B cell (primary cell): Measurements from ENCODE around the gene DNAL1. TPM values are rescaled to one million over a fixed set of nuclear protein-coding genes. Genes with fewer than 3 reads are reported as not detected.

Experiments used
- ATAC-seq: fragments of 200-7000 bp; cut with Tn5 transposase; one replicate; pipeline ENCODE4 v1.10.0; 2021; ENCODE audit warnings: low read depth, mild to moderate bottlenecking, moderate number of reproducible peaks, moderate library complexity
- CTCF ChIA-PET: fragments of 350-600 bp; sonication (Branson Sonifier 250); formaldehyde crosslinking; loops from one replicate; lab custom pipeline; 2021; ENCODE audit warnings: antibody characterized with exemption, inconsistent platforms; lab: Charles Lee
- POLR2A ChIA-PET: fragments of 350-600 bp; sonication (Branson Sonifier 250); formaldehyde crosslinking; loops from one replicate; lab custom pipeline; 2021; ENCODE audit warnings: antibody characterized with exemption; lab: Charles Lee
- DNase-seq: peaks from one replicate; pipeline ENCODE4 v3.0.0; 2013
- H2AFZ ChIP-seq: 2 replicates; pipeline ENCODE4 v1.6.1; 2012; ENCODE audit warnings: mild to moderate bottlenecking, low read depth, low read length; ENCODE audit not compliant: insufficient read depth, poor library complexity, severe bottlenecking
- H3K27ac ChIP-seq, 2 donors: 1 replicate in 1 of 2; 2 replicates in 1 of 2; pipeline ENCODE4 v1.5.1; 2012 to 2013; ENCODE audit warnings: low read length in 2 of 2, mild to moderate bottlenecking in 2 of 2, moderate library complexity in 1 of 2
- H3K27me3 ChIP-seq, 4 experiments: fragments of 200-600 bp in 1 of 4; sonication (generic) in 1 of 4; replicated peaks in 1 of 4; 1 replicate in 2 of 4; 2 replicates in 2 of 4; pipeline versions ENCODE4 v1.6.1 to v1.7.0; 2013 to 2016; ENCODE audit warnings: low read length in 3 of 4, mild to moderate bottlenecking in 2 of 4, mixed read lengths in 1 of 4, moderate library complexity in 1 of 4; ENCODE audit not compliant: insufficient read depth in 4 of 4, control insufficient read depth in 3 of 4; ENCODE audit errors: control extremely low read depth in 1 of 4
- H3K36me3 ChIP-seq, 2 experiments: replicated peaks in 1 of 2; 1 replicate in 1 of 2; 2 replicates in 1 of 2; pipeline versions ENCODE4 v1.6.1 to v1.7.1; 2013; ENCODE audit warnings: low read length in 1 of 2; ENCODE audit not compliant: insufficient read depth in 2 of 2, control insufficient read depth in 1 of 2; ENCODE audit errors: control extremely low read depth in 1 of 2, extremely low read depth in 1 of 2
- H3K4me1 ChIP-seq, 2 donors: fragments of 200-600 bp in 1 of 2; sonication (generic) in 1 of 2; 1 replicate in 1 of 2; 2 replicates in 1 of 2; pipeline versions ENCODE4 v1.5.1 to v1.6.1; 2013 to 2017; ENCODE audit warnings: low read length in 2 of 2; ENCODE audit not compliant: control insufficient read depth in 2 of 2, insufficient read depth in 2 of 2
- H3K4me2 ChIP-seq: replicated peaks from 2 replicates; pipeline ENCODE3; 2012; ENCODE audit warnings: mild to moderate bottlenecking, low read depth, low read length; ENCODE audit not compliant: poor library complexity, severe bottlenecking
- H3K4me3 ChIP-seq, 5 experiments: fragments of 200-600 bp in 1 of 5; sonication (generic) in 1 of 5; 1 replicate in 3 of 5; 2 replicates in 2 of 5; pipeline versions ENCODE4 v1.5.1 to v1.7.0; 2011 to 2016; ENCODE audit warnings: low read length in 4 of 5, mild to moderate bottlenecking in 4 of 5, low read depth in 2 of 5, control low read depth in 1 of 5, moderate library complexity in 1 of 5; ENCODE audit not compliant: insufficient read depth in 1 of 5; ENCODE audit errors: control extremely low read depth in 1 of 5, extremely low read depth in 1 of 5
- H3K79me2 ChIP-seq: fragments of 200-600 bp; sonication (generic); one replicate; pipeline ENCODE4 v1.6.0; 2016; ENCODE audit warnings: low read length; ENCODE audit not compliant: control insufficient read depth, insufficient read depth
- H3K9ac ChIP-seq: fragments of 200-600 bp; sonication (generic); 2 replicates; pipeline ENCODE4 v1.6.1; 2017; ENCODE audit warnings: mild to moderate bottlenecking, low read length, moderate library complexity
- H3K9me3 ChIP-seq, 3 donors: one replicate each; pipeline versions ENCODE4 v1.6.1 to v1.7.1; 2013; ENCODE audit warnings: low read length in 2 of 3; ENCODE audit not compliant: control insufficient read depth in 2 of 3, insufficient read depth in 1 of 3; ENCODE audit errors: control extremely low read depth in 1 of 3
- H4K20me1 ChIP-seq: 2 replicates; pipeline ENCODE4 v1.6.0; 2012; ENCODE audit warnings: mild to moderate bottlenecking, low read length; ENCODE audit not compliant: insufficient read depth, control insufficient read depth, poor library complexity, severe bottlenecking
- H3K27ac Mint-ChIP-seq: one replicate; pipeline ENCODE4 v1.8.0; 2021; ENCODE audit warnings: mixed read lengths
- H3K27me3 Mint-ChIP-seq: one replicate; pipeline ENCODE4 v1.8.0; 2021; ENCODE audit warnings: mixed read lengths
- H3K4me1 Mint-ChIP-seq: one replicate; pipeline ENCODE4 v1.8.0; 2021; ENCODE audit warnings: mixed read lengths
- H3K4me3 Mint-ChIP-seq: one replicate; pipeline ENCODE4 v1.8.0; 2021; ENCODE audit warnings: mixed read lengths
- H3K9me3 Mint-ChIP-seq: one replicate; pipeline ENCODE4 v1.8.0; 2022; ENCODE audit warnings: mixed read lengths; ENCODE audit not compliant: insufficient read depth
- EZH2 ChIP-seq: IDR thresholded peaks from 2 replicates; pipeline ENCODE4 v1.6.1; 2012; ENCODE audit warnings: borderline replicate concordance, low read depth, mild to moderate bottlenecking, moderate library complexity, low read length; ENCODE audit not compliant: insufficient read depth, poor library complexity, severe bottlenecking
- WGBS: methylation state at CpG from one replicate; pipeline ENCODE4 v1.1.5; 2013; ENCODE audit warnings: missing lambda C conversion rate; ENCODE audit not compliant: insufficient coverage; 5-methylcytosine and 5-hydroxymethylcytosine counted together
- intact Hi-C: fragments of 100-400 bp; cut with micrococcal nuclease; formaldehyde crosslinking; loops from one replicate; pipeline ENCODE4 v1.10.0; 2022
- polyA plus RNA-seq: library from polyadenylated mRNA; depleted of rRNA; stranded (reverse); fragments of >200 nt; gene quantifications from 2 replicates; pipeline ENCODE4 v1.2.3, GENCODE V29; 2012
- total RNA-seq, 2 donors: library from RNA; stranded (reverse); fragments of 120-200 nt in 1 of 2; gene quantifications; 1 replicate in 1 of 2; 2 replicates in 1 of 2; pipeline versions ENCODE4 v1.2.3 to v1.2.4, GENCODE V29; 2013 to 2022
- TF ChIP-seq, protein P1 (sequence below): fragments of 200-600 bp; IDR thresholded peaks from one replicate; pipeline ENCODE4 v1.8.0; 2022; ENCODE audit warnings: antibody characterized with exemption, mild to moderate bottlenecking

DNAL1 gene
- total and polyA plus RNA-seq, 2 donors (not counting 1 experiment from before 2014, with no cell fraction given), result 2.0 to 10.7 TPM

DNA sequence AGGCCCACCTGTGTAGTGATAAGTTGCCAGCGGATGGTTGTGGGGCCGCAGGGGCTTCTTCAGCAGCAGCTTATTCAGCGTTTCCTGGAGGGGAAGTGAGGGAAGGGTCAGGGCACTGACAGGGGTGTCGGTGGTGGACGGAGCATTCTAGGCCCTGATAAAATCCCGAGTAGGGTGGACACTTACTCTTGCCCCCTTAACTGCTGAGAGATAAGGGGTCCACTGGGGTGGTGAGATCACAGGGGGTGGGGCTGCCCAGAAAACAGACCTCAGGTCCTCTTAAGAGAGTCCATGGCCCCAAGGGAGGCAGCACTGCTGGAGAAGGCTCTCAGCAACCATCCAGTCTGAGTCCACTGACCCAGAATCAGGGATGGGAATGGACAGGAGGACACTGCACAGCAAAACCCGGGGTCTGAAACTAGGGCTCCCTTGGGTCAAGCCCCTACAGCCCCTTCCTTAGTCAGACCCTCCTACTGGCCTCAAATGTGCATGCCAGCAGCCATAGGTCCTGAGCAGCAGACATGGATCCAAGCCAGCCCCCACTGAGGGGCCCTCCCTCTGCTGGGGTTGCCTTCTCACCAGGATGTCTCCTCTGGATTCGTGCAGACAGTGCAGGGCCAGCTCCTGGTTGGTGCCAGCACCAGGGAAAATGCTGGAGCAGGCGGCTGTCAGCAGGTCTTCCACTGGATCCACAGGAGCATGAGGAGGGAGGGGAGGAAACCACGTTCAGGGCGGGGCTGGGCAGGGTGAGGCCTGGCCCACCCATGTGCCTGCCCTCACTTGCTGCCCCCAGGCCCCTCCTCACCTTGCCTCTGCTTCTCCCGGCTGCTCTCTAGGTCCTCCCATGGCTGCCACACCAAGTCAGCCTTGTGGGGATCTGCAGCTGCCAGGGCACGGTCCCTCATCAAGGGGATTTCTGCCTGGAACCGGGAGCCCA lies 81.5 kb downstream of the DNAL1 start:
- Histone ChIP-seq H4K20me1 (peaks cover 76% of the 10 kb centered on the region), H3K9ac (no peak overlapping the region), H3K36me3 (peaks cover 4 to 97% of the 10 kb centered on the region in 2 experiments), H3K4me3 (no peak overlapping the region), H3K4me2 (no peak overlapping the region), H2AFZ (no peak overlapping the region), H3K79me2 (peaks cover 58% of the 10 kb centered on the region), H3K27ac (peak overlapping the region in 1 of 2 donors; percentile 3), H3K9me3 (no peaks in the 10 kb centered on the region), H3K27me3 (no peaks in the 10 kb centered on the region), H3K4me1 (peaks cover 3 to 8% of the 10 kb centered on the region in 2 donors)
- TF ChIP-seq, protein P1, sequence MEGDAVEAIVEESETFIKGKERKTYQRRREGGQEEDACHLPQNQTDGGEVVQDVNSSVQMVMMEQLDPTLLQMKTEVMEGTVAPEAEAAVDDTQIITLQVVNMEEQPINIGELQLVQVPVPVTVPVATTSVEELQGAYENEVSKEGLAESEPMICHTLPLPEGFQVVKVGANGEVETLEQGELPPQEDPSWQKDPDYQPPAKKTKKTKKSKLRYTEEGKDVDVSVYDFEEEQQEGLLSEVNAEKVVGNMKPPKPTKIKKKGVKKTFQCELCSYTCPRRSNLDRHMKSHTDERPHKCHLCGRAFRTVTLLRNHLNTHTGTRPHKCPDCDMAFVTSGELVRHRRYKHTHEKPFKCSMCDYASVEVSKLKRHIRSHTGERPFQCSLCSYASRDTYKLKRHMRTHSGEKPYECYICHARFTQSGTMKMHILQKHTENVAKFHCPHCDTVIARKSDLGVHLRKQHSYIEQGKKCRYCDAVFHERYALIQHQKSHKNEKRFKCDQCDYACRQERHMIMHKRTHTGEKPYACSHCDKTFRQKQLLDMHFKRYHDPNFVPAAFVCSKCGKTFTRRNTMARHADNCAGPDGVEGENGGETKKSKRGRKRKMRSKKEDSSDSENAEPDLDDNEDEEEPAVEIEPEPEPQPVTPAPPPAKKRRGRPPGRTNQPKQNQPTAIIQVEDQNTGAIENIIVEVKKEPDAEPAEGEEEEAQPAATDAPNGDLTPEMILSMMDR, result no peak
- TF ChIP-seq EZH2, result no peak
- ChIA-PET POLR2A (interaction anchor here (0.7 kb wide), 1 partner anchor 34 kb away, joined by 5 read pairs; no protein-coding TSS in a partner anchor), CTCF (interaction anchor here (0.6 to 14.3 kb wide), 7 partner anchors 13 to 431 kb away, joined by 3 to 299 read pairs (median 4); no protein-coding TSS in a partner anchor)
- Mint-ChIP-seq H3K27ac (peak overlapping the region; percentile 15), H3K4me3 (no peak overlapping the region), H3K4me1 (peaks cover 11% of the 10 kb centered on the region), H3K9me3 (no peaks in the 10 kb centered on the region), H3K27me3 (no peaks in the 10 kb centered on the region)
- WGBS, result 93% methylated on average over 6 of the region's 14 CpGs
- intact Hi-C loops, result no loop called here
- DNase-seq, result no peak
- no peak for ATAC-seq

DNA sequence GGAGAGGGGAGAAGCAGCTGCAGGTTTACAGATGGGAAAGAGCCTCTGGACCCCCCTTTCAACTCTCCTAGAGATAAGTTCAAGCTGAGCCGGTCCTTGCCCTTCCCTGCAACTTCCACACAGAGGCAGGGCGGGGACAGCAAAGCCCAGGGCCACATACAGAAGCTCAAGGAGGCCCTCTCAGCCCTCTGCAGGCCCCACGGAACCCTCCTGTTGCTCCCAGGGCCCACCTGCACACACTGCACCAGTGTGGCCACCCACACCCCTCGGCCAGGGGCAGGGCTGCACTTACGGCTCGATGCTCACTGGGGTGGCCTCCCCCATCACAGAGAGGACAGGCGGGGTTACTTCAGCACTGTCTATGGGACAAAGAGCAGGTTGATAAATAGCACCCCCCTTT lies 82.4 kb downstream of the DNAL1 start:
- Histone ChIP-seq H3K4me1 (peaks cover 3 to 8% of the 10 kb centered on the region in 2 donors), H3K36me3 (peaks cover 1 to 97% of the 10 kb centered on the region in 2 experiments), H3K4me3 (no peak overlapping the region), H3K9me3 (no peaks in the 10 kb centered on the region), H2AFZ (no peak overlapping the region), H3K27me3 (no peaks in the 10 kb centered on the region), H3K79me2 (peaks cover 66% of the 10 kb centered on the region), H3K4me2 (no peak overlapping the region), H4K20me1 (peaks cover 77% of the 10 kb centered on the region), H3K9ac (no peak overlapping the region), H3K27ac (peak overlapping the region in 1 of 2 donors; percentile 3)
- CTCF ChIA-PET, result interaction anchor here (0.7 to 14.3 kb wide), 14 partner anchors 10 to 209 kb away, joined by 3 to 299 read pairs (median 5); partner anchors contain the start of gene PTGR2
- no peaks in the 10 kb centered on the region for H3K27me3 Mint-ChIP-seq
- 94% methylated on average over 7 of the region's 7 CpGs for WGBS
- no peak for ATAC-seq
- intact Hi-C loops, result no loop called here
- H3K9me3 Mint-ChIP-seq, result no peaks in the 10 kb centered on the region
- no peak for DNase-seq
- H3K4me3 Mint-ChIP-seq, result no peak overlapping the region
- no peak overlapping the region for H3K27ac Mint-ChIP-seq
- H3K4me1 Mint-ChIP-seq, result peaks cover 14% of the 10 kb centered on the region
- no peak for TF ChIP-seq EZH2
- TF ChIP-seq, protein P1, result no peak
- POLR2A ChIA-PET, result no interaction called here
